Ishikawa (cell line): ENCODE data around the gene MBTD1.

ENCODE experiments used
- CEBPB ChIP-seq: IDR thresholded peaks from 2 replicates; pipeline ENCODE4 v1.6.1; 2012
- EGR1 ChIP-seq: IDR thresholded peaks from 2 replicates; pipeline ENCODE4 v1.6.1; 2012
- EP300 ChIP-seq: IDR thresholded peaks from 2 replicates; pipeline ENCODE4 v1.6.1; 2012; ENCODE audit warnings: borderline replicate concordance
- FOXM1 ChIP-seq: IDR thresholded peaks from 2 replicates; pipeline ENCODE4 v1.6.1; 2012; ENCODE audit warnings: low read depth, borderline replicate concordance
- MAX ChIP-seq: IDR thresholded peaks from 2 replicates; pipeline ENCODE4 v1.6.1; 2012
- NFIC ChIP-seq: IDR thresholded peaks from 2 replicates; pipeline ENCODE4 v1.6.1; 2012
- RAD21 ChIP-seq: IDR thresholded peaks from 2 replicates; pipeline ENCODE4 v1.6.1; 2012; ENCODE audit warnings: low read depth
- REST ChIP-seq: IDR thresholded peaks from 2 replicates; pipeline ENCODE4 v1.6.1; 2012; ENCODE audit warnings: low read depth, mild to moderate bottlenecking
- TAF1 ChIP-seq: IDR thresholded peaks from 2 replicates; pipeline ENCODE4 v1.6.1; 2012; ENCODE audit warnings: low read depth, mild to moderate bottlenecking
- TCF12 ChIP-seq: IDR thresholded peaks from 2 replicates; pipeline ENCODE4 v1.6.1; 2012; ENCODE audit warnings: low read depth
- TEAD4 ChIP-seq: IDR thresholded peaks from 2 replicates; pipeline ENCODE4 v1.6.1; 2012
- USF1 ChIP-seq: IDR thresholded peaks from 2 replicates; pipeline ENCODE4 v1.6.1; 2012
- YY1 ChIP-seq: IDR thresholded peaks from 2 replicates; pipeline ENCODE4 v1.6.1; 2012; ENCODE audit warnings: low read depth
- ZBTB7A ChIP-seq: IDR thresholded peaks from 2 replicates; pipeline ENCODE4 v1.6.1; 2012; ENCODE audit warnings: low read depth

Gene MBTD1

GRCh38 chr17:51170736-51171135 lies 89.1 kb downstream of the MBTD1 start:
- TF ChIP-seq YY1 (no peak), EGR1 (no peak)

GRCh38 chr17:51169340-51169739 lies 90.5 kb downstream of the MBTD1 start:
- TF ChIP-seq YY1 = no peak
- no peak for TF ChIP-seq TAF1
- TF ChIP-seq TEAD4 = no peak
- TF ChIP-seq NFIC = no peak
- no peak for TF ChIP-seq RAD21
- TF ChIP-seq USF1 = no peak
- no peak for TF ChIP-seq MAX
- no peak for TF ChIP-seq EP300
- no peak for TF ChIP-seq TCF12
- TF ChIP-seq EGR1 = no peak
- no peak for TF ChIP-seq ZBTB7A
- TF ChIP-seq REST = no peak
- no peak for TF ChIP-seq FOXM1

GRCh38 chr17:51166987-51167931 lies 92.6 kb downstream of the MBTD1 start:
- no peak for TF ChIP-seq TCF12
- TF ChIP-seq NFIC = no peak
- TF ChIP-seq EP300 = peak; percentile 31; the same call in 1 of the 2 replicates
- 0 out of 2 replicates have a peak, but pooled peaks have one; percentile 18 for TF ChIP-seq TAF1
- no peak for TF ChIP-seq CEBPB
- no peak for TF ChIP-seq EGR1
- no peak for TF ChIP-seq FOXM1
- TF ChIP-seq ZBTB7A = peak; percentile 99
- no peak; the same call in 1 of the 2 replicates for TF ChIP-seq MAX
- TF ChIP-seq USF1 = no peak

GRCh38 chr17:51166198-51166986 lies 93.5 kb downstream of the MBTD1 start, which contains the start of gene NME2:
Gene NME2 (plus strand): TSS chr17:51166411. CDS start chr17:51166831, 420 bp downstream.
- TF ChIP-seq TAF1 (peak; percentile 44; the same call in 1 of the 2 replicates), REST (0 out of 2 replicates have a peak, but pooled peaks have one; percentile 1), USF1 (peak; percentile 90), MAX (peak; percentile 93), TCF12 (no peak)

- TF ChIP-seq CEBPB = no peak
- TF ChIP-seq REST = no peak
- no peak for TF ChIP-seq TCF12
Measured at GRCh38 chr17:51165680-51166197, 94.1 kb downstream of the MBTD1 start.
